Hindlimb muscle (tissue), 1 donor: Measurements from ENCODE around the gene PLEKHG7. TPM values are rescaled to one million over a fixed set of nuclear protein-coding genes. Genes with fewer than 3 reads are reported as not detected.
"Not testable (repeated sequence)": the region's sequence is repeated elsewhere in the genome, so short reads cannot be mapped to it uniquely, and the experiment has no call there.

Experiments
- DNase-seq: peaks from one replicate; pipeline ENCODE4 v3.0.0-alpha.2; 2013
- polyA plus RNA-seq: library from polyadenylated mRNA; unstranded; fragments of 120-200 nt; gene quantifications from one replicate; pipeline ENCODE4 v1.2.1, GENCODE V29; 2013; ENCODE audit not compliant: insufficient read length

PLEKHG7 gene
- polyA plus RNA-seq, 1 donor = 0.85 TPM

- no peak for DNase-seq
Observed at GRCh38 chr12:92717202-92717601, 14.4 kb downstream of the PLEKHG7 start.

DNA sequence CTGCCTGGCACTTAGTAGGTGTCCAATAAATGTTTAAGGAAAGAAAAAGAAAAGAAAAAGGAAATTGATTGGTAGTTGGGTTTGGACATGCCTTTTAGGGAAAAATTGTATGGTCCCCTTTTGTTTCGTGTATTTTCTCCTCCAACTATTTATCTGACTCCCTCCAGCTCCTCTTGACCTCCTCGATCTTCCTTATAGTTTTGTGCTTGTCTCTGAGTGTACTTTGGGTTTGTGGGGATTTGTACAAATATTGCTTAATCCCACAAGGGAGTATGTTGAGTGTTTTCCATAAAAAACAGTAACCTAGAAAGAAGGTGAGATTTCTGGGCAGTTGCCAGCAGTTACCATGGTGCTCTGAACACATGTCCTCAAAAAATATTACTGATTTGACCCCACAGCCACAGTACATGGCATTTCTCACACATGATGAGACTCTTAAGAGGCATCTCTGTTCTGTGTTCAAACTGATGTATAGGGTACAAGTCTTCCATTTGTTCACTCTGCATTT, 15.7 kb downstream of the PLEKHG7 start:
- no peak for DNase-seq

DNA sequence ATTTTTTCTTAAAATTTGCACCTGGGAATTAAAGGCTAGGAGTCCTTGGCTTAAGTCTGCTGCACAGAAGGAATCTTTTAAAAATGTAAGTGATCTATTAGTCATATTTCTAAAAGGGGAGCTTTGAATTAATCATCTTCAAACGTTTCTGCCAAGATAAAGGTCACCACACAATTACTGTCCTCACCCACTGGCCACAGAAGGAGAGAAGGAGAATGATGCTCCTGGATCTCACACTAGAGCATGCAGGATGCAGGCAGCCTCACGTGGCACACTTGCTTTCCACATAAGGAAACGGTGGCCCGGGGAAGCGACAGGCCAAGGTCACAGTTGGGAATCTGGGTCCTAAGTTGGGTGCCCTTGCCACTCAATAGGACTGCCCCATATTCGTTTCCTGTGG, 16.9 kb downstream of the PLEKHG7 start:
- DNase-seq = no peak

DNA sequence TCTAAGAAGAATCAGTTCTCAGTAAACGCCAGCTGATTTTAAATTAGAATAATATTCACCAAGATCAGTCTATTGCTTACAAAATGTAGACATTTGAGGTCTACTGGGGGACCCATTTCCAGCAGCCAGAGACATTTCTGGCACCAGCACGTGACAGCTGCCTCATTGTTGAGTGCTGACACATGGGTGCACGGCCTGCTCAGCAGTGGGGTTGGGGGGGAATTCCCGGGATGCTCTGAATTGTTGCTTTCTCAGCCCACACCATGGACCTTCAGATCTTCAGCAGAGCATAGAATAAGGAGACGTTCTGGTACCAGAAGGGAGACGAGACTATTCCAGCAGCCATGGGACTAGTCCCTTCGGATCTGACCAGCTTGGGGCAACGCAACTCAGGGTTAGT, 18.3 kb downstream of the PLEKHG7 start:
- DNase-seq = no peak

DNA sequence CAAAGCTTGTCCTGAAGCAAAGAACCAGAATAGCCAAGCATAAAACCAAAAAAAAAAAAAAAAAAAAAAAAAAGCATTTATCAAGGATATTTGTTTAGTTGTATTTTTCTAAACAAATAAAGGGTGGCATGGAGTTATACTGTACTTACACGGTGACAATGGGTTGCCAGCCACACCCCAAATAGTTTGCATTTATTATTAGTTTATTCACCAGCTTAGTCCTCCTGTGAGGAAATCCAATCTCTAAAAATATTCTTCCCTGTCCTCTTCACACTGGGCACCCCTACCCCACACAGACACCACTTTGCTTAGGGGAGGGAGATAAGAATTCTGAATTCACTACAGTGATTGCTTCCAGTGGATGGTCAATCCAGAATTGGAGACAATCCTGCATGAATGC, 18.9 kb downstream of the PLEKHG7 start:
- DNase-seq = no peak

GRCh38 chr12:92722897-92723296, 20.1 kb downstream of the PLEKHG7 start:
- DNase-seq = no peak

DNA sequence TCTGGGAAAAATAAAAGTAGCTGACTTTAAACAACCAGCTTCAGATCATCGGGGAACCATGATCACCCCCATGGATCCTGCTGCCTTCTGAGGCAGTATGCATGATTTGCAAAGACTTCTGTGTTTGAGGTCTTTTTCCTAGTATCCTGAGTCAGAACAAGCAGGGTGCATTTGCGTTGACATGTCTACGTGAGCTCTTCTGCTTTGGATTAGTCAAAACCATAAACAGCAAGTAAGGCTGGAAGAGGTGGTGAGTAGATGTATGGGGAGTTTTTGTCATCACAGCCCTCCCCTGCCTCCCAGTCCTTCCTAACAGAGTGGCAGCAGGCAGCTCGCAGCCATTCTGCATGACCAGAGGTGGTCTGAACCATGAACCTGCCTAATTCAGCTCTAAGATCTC, 24.1 kb downstream of the PLEKHG7 start:
- no peak for DNase-seq

GRCh38 chr12:92729773-92730305, 27.1 kb downstream of the PLEKHG7 start:
- no peak for DNase-seq

GRCh38 chr12:92730758-92731157, 28.0 kb downstream of the PLEKHG7 start:
- no peak for DNase-seq

- DNase-seq = no peak
Observed at GRCh38 chr12:92732216-92732615, 29.4 kb downstream of the PLEKHG7 start.

DNA sequence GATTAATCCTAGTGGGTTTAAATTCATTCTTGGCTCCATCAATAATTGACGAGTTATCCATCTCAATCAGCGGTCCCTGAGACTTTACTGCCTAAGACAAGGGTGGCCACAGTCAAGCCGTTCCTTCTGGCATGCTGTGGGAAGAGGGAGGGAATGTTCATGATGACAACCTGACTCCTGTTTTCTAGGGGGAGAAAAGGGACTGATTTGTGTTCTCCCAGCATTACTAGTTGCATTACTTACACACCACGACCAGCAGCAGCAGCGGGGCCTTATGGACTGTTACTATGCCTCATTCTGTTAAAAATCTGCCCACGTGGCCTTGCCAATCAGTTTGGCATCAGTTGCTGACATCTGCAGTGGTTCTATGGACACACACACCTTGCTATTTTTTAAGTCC, 29.9 kb downstream of the PLEKHG7 start:
- DNase-seq = no peak

DNA sequence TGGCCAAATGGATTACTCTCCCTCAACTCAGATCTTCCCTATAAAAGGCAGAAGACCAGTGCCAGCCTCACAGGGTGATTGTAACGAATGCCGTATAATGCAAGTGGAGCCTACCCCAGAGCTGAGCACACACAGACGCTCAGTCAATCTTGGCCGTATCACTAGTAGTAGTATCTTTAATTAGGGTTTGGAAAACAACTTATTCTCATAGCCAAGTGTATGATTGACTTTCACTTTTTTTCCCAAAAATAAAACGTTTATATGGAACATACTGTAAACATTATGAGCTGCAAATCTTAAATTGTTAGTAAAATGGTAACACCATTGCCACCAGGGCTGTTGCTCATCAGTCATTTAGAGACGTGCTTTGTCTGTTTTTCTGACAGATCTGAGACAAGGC, 30.4 kb downstream of the PLEKHG7 start:
- no peak for DNase-seq

GRCh38 chr12:92733661-92734060, 30.9 kb downstream of the PLEKHG7 start:
- DNase-seq = no peak

GRCh38 chr12:92735131-92735721, 32.4 kb downstream of the PLEKHG7 start:
- peak; percentile 68 for DNase-seq

- no peak for DNase-seq
Observed at GRCh38 chr12:92736605-92737004, 33.8 kb downstream of the PLEKHG7 start.

- no peak for DNase-seq
Observed at GRCh38 chr12:92737855-92738850, 35.4 kb downstream of the PLEKHG7 start.

DNA sequence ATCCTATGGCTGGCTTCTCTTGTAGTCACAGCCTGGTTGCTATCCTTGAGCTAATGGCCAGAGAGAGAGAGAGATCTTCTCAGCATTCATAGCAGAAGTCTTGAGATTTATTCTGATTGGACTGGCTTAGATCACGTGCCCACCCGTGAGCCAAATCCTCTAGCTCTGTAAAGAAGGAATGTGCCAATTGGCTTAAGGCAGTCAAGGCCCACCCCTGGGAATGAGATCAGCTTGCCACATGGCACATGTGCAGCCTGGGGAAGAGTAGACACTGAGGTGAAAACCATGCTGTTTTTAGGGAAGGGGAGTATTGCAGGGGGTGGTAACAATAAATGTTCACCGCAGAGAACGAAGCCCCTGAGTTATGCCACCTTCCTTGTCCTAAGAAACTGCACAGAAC, 36.3 kb downstream of the PLEKHG7 start:
- no peak for DNase-seq

GRCh38 chr12:92740411-92740810, 37.6 kb downstream of the PLEKHG7 start:
- DNase-seq = no peak

- no peak for DNase-seq
Observed at GRCh38 chr12:92743026-92743425, 40.2 kb downstream of the PLEKHG7 start.

GRCh38 chr12:92745856-92746550, 43.2 kb downstream of the PLEKHG7 start:
- peak; percentile 87 for DNase-seq

DNA sequence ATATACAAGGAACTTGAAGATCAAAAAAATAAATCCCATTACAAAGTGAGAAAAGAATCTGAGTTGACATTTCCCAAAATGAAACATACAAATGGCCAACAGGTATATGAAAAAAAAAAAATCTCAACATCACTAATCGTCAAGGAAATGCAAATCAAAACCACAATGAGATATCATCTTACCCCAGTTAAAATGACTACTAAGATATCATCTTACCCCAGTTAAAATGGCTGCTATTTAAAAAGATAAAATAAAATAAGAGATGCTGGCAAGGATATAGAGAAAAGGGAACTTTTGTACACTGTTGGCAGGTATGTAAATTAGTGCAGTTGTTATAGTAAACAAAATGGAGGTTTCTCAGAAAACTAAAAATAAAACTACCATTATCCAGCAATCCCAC, 44.4 kb downstream of the PLEKHG7 start:
- DNase-seq = no peak

- DNase-seq = not testable (repeated sequence)
Observed at GRCh38 chr12:92749691-92750090, 46.9 kb downstream of the PLEKHG7 start.
